Mucosa of descending colon (tissue), 3 donors: ENCODE measurements around the gene WDR45B. TPM values are rescaled to one million over a fixed set of nuclear protein-coding genes. Genes with fewer than 3 reads are reported as not detected.
A peak's percentile ranks its signal among the peaks of the same experiment; 100 is the strongest.
"Not testable (repeated sequence)": the region's sequence is repeated elsewhere in the genome, so short reads cannot be mapped to it uniquely, and the experiment has no call there.

Experiments
- ATAC-seq: fragments of 200-7000 bp; cut with Tn5 transposase; one replicate; pipeline ENCODE4 v1.9.1; 2020; ENCODE audit warnings: mild to moderate bottlenecking, moderate library complexity
- DNase-seq, 3 donors: peaks; one replicate each; pipeline ENCODE4 v3.0.0-alpha.2; 2020
- H3K36me3 ChIP-seq: fragments of 200-600 bp; one replicate; pipeline ENCODE4 v1.8.0; 2021; ENCODE audit warnings: low read depth, mild to moderate bottlenecking
- H3K4me1 ChIP-seq: fragments of 200-600 bp; one replicate; pipeline ENCODE4 v1.8.0; 2021; ENCODE audit warnings: low read depth, mild to moderate bottlenecking
- H3K4me3 ChIP-seq: fragments of 200-600 bp; one replicate; pipeline ENCODE4 v1.8.0; 2021; ENCODE audit warnings: mild to moderate bottlenecking
- H3K9me3 ChIP-seq: fragments of 200-600 bp; one replicate; pipeline ENCODE4 v1.8.0; 2021; ENCODE audit warnings: mild to moderate bottlenecking
- intact Hi-C, 2 donors: fragments of 100-400 bp; cut with DNase I in 1 of 2; cut with micrococcal nuclease in 1 of 2; formaldehyde crosslinking; loops; one replicate each; pipeline versions ENCODE4 v1.11.0 to v1.11.1; 2022; cut with DNase I, micrococcal nuclease
- total RNA-seq, 3 donors: library from RNA; stranded (reverse); fragmentation: NEBNext Ultra II Directional in 2 of 3; extraction: Animal tissue kit (Norgen Biotek cat#: 25700) in 2 of 3; gene quantifications; one replicate each; pipeline versions ENCODE4 v1.2.1 to v1.2.4, GENCODE V29; 2021 to 2023
- TF ChIP-seq, protein P1 (sequence below): fragments of 200-600 bp; IDR thresholded peaks from one replicate; pipeline ENCODE4 v1.8.0; 2022; ENCODE audit warnings: antibody characterized with exemption, mild to moderate bottlenecking
- donor health status: DM: no; HTN: no; CAD: no; lungs with moderate emphysema.
- donor health status: DM: no; HTN: no; CAD: no.
- donor health status: DM: no; HTN: yes; CAD: no.

WDR45B gene
- total RNA-seq, 3 donors from 2014 or later, result 69.0 to 76.0 (median 74.4) TPM

DNA sequence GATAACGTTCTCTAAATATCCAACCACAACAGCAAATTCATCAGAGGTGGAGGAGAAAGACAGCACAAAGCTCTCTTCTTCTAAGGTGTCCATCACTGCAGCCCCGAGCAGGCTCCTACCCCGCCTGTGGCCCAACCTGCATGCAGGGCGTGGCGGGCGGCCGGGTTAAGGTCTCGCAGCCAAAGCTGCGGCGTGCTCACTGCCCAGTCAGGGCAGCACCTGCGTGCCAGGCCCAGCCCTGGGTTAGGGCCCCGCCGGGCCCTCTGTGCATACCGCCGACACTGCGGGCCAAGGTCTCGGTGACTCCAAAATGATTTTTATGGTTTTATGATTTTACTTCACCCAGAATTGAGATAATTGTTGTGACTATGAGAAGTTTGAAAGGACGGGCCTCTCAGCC, 70.9 kb downstream of the WDR45B start:
- no peaks in the 10 kb centered on the region for H3K36me3 ChIP-seq
- peak; percentile 64 to 81 (median 77) for DNase-seq
- intact Hi-C loops, result no loop called here
- H3K9me3 ChIP-seq, result no peaks in the 10 kb centered on the region
- peaks cover 12% of the 10 kb centered on the region for H3K4me1 ChIP-seq
- TF ChIP-seq, protein P1, sequence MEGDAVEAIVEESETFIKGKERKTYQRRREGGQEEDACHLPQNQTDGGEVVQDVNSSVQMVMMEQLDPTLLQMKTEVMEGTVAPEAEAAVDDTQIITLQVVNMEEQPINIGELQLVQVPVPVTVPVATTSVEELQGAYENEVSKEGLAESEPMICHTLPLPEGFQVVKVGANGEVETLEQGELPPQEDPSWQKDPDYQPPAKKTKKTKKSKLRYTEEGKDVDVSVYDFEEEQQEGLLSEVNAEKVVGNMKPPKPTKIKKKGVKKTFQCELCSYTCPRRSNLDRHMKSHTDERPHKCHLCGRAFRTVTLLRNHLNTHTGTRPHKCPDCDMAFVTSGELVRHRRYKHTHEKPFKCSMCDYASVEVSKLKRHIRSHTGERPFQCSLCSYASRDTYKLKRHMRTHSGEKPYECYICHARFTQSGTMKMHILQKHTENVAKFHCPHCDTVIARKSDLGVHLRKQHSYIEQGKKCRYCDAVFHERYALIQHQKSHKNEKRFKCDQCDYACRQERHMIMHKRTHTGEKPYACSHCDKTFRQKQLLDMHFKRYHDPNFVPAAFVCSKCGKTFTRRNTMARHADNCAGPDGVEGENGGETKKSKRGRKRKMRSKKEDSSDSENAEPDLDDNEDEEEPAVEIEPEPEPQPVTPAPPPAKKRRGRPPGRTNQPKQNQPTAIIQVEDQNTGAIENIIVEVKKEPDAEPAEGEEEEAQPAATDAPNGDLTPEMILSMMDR, result no peak
- H3K4me3 ChIP-seq, result no peak overlapping the region
- ATAC-seq, result peak; percentile 93

DNA sequence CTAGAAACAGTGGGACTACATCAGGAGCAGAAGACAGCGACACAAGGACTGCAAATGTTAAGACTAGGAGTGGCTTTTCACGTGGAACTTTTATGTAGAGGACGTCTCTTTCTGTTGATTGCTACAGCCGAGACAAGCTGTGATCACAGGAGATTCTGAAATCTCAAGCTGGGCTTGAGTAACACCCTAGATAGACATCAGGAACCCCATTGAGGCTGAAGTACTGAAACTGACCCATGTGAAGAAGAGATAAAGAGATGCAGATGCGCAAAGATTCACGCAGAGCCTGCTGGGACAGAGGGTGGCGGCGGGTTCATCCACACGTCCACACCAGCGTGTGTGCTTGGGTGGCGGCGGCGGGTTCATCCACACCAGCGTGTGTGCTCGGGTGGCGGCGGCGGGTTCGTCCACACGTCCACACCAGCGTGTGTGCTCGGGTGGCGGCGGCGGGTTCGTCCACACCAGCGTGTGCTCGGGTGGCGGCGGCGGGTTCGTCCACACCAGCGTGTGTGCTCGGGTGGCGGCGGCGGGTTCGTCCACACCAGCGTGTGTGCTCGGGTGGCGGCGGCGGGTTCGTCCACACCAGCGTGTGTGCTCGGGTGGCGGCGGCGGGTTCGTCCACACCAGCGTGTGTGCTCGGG, 72.5 kb downstream of the WDR45B start:
- ATAC-seq, H3K36me3 ChIP-seq, H3K9me3 ChIP-seq, DNase-seq, H3K4me3 ChIP-seq, intact Hi-C loops: not testable (repeated sequence)
- H3K4me1 ChIP-seq, result peaks cover 12% of the 10 kb centered on the region

DNA sequence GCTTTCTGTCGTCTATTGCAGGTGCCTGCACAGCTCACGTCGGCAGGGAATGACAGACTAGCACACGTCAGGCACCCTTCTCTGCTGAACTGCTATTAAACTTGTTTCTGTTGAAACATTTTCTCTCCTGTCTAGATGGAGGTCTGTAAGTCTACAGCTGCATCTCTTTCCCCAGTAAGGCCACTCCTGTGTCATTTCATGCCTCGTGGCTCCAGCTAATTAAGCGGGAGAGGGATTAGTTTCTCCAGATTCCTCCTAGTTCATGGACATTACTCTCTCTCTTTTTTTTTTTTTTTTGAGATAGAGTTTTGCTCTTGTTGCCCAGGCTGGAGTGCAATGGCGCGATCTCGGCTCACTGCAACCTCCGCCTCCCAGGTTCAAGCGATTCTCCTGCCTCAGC, 74.2 kb downstream of the WDR45B start:
- no peak for DNase-seq
- ATAC-seq, result no peak
- H3K4me3 ChIP-seq, result no peak overlapping the region
- no peaks in the 10 kb centered on the region for H3K36me3 ChIP-seq
- H3K9me3 ChIP-seq, result no peaks in the 10 kb centered on the region
- H3K4me1 ChIP-seq, result peaks cover 15% of the 10 kb centered on the region
- intact Hi-C loops, result no loop called here
- TF ChIP-seq, protein P1, result no peak

DNA sequence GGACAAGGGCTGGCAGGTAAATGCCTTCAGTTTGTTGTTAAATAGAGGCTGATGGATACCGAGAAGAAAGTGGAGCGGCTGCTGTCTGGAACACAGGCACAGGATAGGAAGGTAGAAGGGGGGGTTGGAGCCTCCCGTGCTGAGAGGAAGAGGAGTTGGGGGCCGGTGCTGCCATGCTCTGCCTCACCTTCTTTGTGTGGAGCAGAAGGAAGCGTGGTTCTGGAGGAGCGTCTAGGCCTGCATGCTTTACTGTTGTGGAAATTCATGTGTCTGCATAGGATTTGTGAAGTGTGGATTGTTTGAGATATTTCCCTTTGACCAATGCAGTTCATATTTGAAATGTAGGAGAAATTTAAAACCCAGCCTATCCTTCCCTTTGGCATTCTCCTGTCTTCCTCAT, 76.4 kb downstream of the WDR45B start:
- Histone ChIP-seq H3K9me3 (no peaks in the 10 kb centered on the region), H3K4me1 (peaks cover 22% of the 10 kb centered on the region), H3K36me3 (no peaks in the 10 kb centered on the region), H3K4me3 (no peak overlapping the region)
- intact Hi-C loops, result no loop called here
- TF ChIP-seq, protein P1, result no peak
- ATAC-seq, result no peak
- DNase-seq, result no peak

DNA sequence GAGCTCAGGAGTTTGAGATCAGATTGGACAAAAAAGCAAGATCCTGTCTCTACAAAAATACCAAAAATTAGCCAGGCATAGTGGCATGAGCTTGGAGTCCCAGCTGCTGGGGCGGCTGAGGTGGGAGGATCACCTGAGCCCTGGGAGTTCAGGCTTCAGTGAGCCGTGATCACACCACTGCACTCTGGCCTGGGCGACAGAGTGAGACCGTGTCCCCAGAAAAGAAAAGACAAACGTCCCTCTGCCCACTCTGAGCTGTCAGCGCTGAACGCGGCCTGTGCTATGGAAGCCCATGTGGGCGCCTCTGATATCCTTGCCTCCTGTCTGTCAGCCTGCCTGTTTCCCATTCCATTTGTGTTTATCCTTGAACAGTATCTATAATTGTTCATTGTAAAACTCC, 78.0 kb downstream of the WDR45B start:
- ATAC-seq (no peak), DNase-seq (no peak)
- Histone ChIP-seq H3K36me3 (no peaks in the 10 kb centered on the region), H3K4me3 (no peak overlapping the region), H3K9me3 (no peaks in the 10 kb centered on the region), H3K4me1 (peaks cover 30% of the 10 kb centered on the region)
- intact Hi-C loops, result no loop called here
- TF ChIP-seq, protein P1, result no peak

DNA sequence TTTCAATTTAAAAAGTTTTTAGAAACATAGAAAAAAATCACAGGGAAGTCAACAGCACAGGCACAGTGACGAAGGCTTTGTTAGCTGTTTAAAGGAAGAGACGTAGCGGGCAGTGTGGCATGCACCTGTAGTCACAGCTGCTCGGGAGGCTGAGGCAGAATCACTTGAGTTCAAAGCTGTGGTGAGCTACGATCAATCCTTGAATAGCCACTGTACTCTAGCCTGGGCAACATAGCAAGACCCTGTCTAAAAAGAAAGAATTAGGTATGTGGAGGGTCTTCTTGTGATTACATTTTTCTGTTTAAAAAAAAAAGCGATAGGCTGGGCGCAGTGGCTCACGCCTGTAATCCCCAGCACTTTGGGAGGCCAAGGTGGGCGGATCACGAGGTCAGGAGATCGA, 78.6 kb downstream of the WDR45B start:
- TF ChIP-seq, protein P1, result no peak
- peaks cover 30% of the 10 kb centered on the region for H3K4me1 ChIP-seq
- H3K36me3 ChIP-seq, result no peaks in the 10 kb centered on the region
- intact Hi-C loops, result no loop called here
- H3K9me3 ChIP-seq, result no peaks in the 10 kb centered on the region
- no peak for ATAC-seq
- DNase-seq, result no peak
- H3K4me3 ChIP-seq, result no peak overlapping the region
